ENCODE data around the gene CTBP2. TPM values are rescaled to one million over a fixed set of nuclear protein-coding genes. Genes with fewer than 3 reads are reported as not detected.
"Not testable (repeated sequence)": the region's sequence is repeated elsewhere in the genome, so short reads cannot be mapped to it uniquely, and the experiment has no call there.

CTBP2 gene
- total RNA-seq, 1 experiment from 2014 or later = 67.8 TPM

DNA sequence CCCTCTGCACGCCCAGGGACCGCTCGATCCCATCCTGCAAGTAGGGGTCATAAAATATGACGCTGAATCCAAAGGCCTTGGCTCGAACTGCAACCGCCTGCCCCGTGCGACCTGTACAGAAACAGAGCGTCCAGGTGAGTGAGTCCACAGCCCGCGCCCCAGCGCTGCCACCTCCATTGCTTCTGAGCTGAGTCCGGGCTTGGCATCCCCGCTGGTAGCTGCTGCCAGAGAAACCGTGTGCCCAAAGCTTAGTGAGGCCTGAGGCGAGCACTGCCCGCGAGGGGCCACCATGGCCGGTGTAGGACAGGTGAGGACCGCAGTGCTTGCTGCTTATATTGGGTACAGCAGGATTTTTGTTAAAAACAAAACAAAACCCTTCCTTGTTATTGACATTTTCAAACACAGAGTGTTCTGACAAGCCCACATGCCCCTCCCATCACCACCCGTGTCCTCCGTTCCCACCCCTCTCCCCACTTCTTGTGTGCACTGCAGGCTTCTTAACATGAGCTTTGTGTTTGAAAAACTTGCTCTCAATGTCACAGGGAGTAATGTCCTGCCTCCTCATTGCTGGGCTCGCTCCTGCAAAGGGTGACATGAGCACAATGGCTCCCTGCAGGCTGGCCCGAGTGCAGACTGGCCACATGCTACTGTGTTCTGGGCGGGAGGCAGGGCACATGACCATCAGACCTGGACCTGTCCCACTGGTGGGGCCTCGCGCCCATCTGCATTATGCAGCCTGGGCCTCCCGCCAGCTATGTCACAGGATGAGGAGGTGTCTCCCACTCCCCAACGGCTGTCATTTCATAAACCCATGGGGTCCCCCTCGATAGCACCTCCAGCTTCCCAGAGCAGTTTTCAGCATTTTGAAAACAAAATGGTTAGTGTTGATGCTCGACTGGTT, 165.5 kb downstream of the CTBP2 start:
- Histone ChIP-seq H3K9me3 (replicated peaks) (no peaks in the 10 kb centered on the region), H3K27me3 (no peaks in the 10 kb centered on the region), H3K4me3 (no peak overlapping the region), H3K36me3 (peaks cover 36% of the 10 kb centered on the region), H3K27ac (no peak overlapping the region), H3K4me1 (no peaks in the 10 kb centered on the region)
- DNase-seq = no peak

DNA sequence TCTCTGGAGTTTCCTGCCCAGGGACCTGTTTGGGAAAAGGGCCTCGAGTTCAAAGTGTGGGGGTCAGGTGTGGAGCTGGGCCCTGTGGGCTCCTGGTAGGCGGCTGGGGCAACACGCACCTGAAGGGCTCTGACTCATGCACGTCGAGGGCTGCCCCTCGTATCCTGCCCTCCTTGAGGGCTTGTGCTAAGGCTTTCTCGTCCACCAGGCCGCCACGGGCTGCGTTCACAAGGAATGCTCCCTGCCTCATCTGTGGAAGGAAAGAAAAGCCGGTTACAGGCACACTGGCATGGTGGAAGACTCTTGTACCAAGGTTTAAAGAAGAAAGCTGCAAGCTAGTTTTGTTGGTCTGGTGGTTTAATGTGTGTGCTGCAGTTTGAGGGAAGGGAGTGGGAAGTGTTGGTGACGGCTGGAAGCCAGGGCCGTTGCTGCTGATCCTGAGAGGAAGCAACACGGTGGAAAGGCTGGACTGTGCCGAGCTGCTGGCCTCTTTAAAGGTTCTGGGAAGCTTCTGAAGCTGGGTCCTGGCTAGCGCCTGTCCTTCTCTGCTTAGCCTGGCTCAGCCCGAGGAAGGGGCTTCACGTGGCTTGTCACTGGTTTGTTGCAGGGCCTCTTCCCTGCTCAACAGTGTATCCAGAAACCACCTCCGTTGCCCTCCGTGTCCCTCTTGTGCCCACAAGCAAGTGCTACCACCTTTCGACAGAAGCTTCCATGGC, 166.5 kb downstream of the CTBP2 start:
- Histone ChIP-seq H3K4me3 (no peak overlapping the region), H3K9me3 (replicated peaks) (no peaks in the 10 kb centered on the region), H3K27me3 (no peaks in the 10 kb centered on the region), H3K4me1 (no peaks in the 10 kb centered on the region), H3K27ac (no peak overlapping the region), H3K36me3 (peaks cover 39% of the 10 kb centered on the region)
- no peak for DNase-seq

DNA sequence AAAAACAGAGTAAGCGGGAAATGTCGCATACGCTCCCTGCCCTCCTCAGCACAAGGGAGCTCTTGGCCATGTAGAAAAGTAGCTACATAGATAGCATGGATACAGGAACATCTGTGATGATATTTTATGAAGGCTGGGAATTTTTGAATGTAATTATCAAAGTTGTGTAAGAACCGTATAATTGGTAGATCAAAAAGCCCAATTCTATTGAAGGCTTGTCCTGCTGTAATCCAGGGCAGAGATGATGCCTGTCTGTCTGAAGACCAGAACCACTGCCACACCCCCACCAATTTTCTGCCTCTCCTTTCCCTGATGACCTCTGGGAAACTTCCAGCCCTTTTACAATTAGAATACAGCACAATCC, 167.0 kb downstream of the CTBP2 start:
- Histone ChIP-seq H3K36me3 (peaks cover 41% of the 10 kb centered on the region), H3K9me3 (replicated peaks) (no peaks in the 10 kb centered on the region), H3K4me1 (no peaks in the 10 kb centered on the region), H3K27me3 (no peaks in the 10 kb centered on the region), H3K27ac (no peak overlapping the region), H3K4me3 (no peak overlapping the region)
- DNase-seq = no peak

DNA sequence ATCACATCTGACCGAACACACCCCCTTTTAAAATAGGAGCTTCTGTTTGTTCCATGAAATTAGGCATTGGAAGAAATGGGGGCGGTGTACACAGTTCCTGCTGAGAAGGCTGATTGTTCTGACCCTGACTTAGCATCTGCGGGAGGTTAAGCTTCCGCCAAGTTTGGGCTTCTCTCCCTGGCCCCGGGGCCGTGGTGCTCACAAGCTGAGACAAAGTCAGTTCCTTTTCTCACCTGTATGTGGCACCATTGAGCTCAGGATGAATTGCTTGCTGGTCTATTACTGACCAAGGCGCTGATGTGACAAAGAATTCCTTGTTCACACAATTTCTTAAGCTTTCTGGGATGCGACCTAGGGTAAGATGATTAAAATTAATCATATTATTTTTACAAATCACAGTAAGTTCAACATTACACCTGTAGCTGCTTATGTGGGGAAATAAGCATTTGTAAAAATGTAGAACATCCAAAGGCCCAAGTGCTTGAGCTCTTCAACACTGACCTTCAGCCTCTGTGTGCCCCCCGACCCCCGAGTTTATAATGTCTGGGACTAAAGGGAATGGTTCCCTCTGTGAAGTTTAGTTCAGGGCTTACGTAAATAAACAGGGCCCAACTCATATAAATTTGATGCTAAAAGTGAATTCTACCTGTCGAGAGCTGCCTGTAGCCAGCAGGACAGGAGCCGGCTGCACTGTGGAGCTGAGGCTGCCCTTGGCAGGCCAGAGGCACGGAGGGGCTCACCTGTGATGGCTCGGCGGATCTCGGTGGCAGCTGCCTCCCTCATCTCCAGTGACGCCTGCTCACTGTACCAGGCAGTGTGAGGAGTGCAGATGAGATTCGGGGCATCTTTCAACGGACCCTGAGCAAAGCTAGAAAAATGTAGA, 167.7 kb downstream of the CTBP2 start:
- Histone ChIP-seq H3K4me1 (no peaks in the 10 kb centered on the region), H3K9me3 (replicated peaks) (no peaks in the 10 kb centered on the region), H3K27ac (no peak overlapping the region), H3K36me3 (peaks cover 44% of the 10 kb centered on the region), H3K27me3 (no peaks in the 10 kb centered on the region), H3K4me3 (no peak overlapping the region)
- peak; percentile 60 to 76 for DNase-seq

DNA sequence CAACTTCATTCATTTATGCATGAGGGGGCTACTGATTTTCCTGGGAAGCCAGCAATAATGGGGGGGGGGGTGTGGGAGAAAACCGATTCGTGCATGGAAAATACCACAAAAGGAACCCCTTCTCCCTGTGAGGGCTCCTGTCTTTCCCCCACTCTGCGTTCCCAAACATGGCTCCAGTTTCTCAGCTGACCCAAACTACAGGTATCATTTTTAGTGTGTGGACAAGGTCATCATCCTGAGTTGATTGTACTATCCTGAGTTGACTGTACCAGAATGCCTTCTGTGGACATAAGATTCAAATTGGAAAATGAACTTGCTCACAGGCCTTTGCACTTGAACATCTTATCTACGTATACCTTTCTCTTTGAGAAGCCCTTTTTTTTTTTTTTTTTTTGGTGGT, 168.5 kb downstream of the CTBP2 start:
- H3K27me3 ChIP-seq = no peaks in the 10 kb centered on the region
- peaks cover 49% of the 10 kb centered on the region for H3K36me3 ChIP-seq
- H3K9me3 ChIP-seq (replicated peaks) = no peaks in the 10 kb centered on the region
- DNase-seq = no peak
- H3K4me3 ChIP-seq = no peak overlapping the region
- H3K27ac ChIP-seq = no peak overlapping the region
- H3K4me1 ChIP-seq = no peaks in the 10 kb centered on the region

DNA sequence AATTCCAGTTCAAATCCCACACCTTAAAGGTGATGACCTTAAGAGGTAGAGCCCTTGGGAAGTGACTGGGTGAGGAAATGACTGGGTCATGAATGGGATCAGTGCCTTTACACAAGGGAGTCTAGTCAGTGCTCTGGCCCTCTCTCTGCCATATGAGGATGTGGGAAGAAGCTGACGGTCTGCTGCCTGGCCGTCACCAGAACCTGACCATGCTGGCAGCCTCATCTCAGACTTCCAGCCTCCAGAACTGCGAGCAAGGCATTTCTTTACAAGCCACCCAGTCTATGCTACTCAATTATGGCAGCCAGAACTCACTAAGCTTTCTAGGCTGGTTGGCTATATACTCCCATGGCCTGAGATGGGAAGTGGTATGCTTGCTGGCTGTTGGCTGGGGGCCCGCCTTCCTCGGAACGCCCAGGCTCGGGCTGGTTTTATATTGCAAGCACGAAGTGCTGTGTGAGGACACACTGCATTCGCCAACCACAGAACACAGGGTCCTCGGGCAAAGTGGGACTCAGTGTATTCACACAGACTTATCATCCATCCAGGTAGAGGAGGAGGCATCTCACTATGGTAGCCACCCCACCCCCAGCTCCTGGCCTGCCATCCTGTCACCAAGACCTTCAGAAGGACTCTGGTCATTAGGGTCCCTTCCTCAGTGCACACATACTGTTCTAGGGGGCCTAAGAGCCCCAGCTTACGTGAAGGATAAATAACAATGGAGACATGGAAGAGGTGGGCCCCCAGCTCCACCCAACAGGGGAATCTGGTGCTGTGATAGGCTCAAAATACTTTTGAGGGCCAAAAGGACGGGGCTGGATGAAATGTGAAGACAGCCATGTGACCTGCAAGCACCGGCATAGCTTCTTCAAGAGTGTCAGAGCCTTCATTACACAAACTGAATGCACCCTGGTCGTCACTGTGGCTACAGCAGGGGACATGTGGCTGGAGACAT, 169.4 kb downstream of the CTBP2 start:
- H3K4me1 ChIP-seq = no peaks in the 10 kb centered on the region
- H3K27me3 ChIP-seq = no peaks in the 10 kb centered on the region
- H3K27ac ChIP-seq = no peak overlapping the region
- peaks cover 54% of the 10 kb centered on the region for H3K36me3 ChIP-seq
- no peak overlapping the region for H3K4me3 ChIP-seq
- no peaks in the 10 kb centered on the region for H3K9me3 ChIP-seq (replicated peaks)
- no peak for DNase-seq

- H3K27ac ChIP-seq = no peak overlapping the region
- H3K9me3 ChIP-seq (replicated peaks) = no peaks in the 10 kb centered on the region
- H3K36me3 ChIP-seq = peaks cover 65% of the 10 kb centered on the region
- H3K4me3 ChIP-seq = no peak overlapping the region
- no peak for DNase-seq
- H3K27me3 ChIP-seq = no peaks in the 10 kb centered on the region
- H3K4me1 ChIP-seq = no peaks in the 10 kb centered on the region
Measured at GRCh38 chr10:124989526-124989925, 170.8 kb downstream of the CTBP2 start.

GRCh38 chr10:124988753-124989152, 171.6 kb downstream of the CTBP2 start:
- peaks cover 71% of the 10 kb centered on the region for H3K36me3 ChIP-seq
- H3K4me3 ChIP-seq; H3K4me1 ChIP-seq; H3K27me3 ChIP-seq; H3K9me3 ChIP-seq (replicated peaks); DNase-seq; H3K27ac ChIP-seq: not testable (repeated sequence)

DNA sequence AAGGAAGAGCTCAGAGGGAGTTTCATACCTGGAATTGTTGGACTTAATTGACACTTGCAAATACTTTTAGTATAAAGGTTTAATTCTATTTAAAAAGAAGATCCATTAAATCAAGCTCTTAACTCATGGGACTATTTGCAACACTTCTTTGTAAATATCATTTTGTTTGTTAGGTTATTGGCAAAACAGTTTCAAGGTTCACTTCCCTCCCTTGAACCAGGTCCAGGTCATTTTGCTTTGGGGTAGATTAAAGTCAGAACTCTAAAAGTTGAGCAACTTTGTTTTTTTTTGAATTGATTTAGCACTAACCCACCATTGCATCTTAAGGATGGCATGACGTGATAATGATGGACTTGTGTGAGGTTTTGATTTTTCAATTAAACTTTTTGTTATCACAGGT, 172.6 kb downstream of the CTBP2 start:
- no peaks in the 10 kb centered on the region for H3K27me3 ChIP-seq
- no peaks in the 10 kb centered on the region for H3K4me1 ChIP-seq
- peaks cover 71% of the 10 kb centered on the region for H3K36me3 ChIP-seq
- H3K27ac ChIP-seq = no peak overlapping the region
- DNase-seq = no peak
- H3K9me3 ChIP-seq (replicated peaks) = no peaks in the 10 kb centered on the region
- no peak overlapping the region for H3K4me3 ChIP-seq

DNA sequence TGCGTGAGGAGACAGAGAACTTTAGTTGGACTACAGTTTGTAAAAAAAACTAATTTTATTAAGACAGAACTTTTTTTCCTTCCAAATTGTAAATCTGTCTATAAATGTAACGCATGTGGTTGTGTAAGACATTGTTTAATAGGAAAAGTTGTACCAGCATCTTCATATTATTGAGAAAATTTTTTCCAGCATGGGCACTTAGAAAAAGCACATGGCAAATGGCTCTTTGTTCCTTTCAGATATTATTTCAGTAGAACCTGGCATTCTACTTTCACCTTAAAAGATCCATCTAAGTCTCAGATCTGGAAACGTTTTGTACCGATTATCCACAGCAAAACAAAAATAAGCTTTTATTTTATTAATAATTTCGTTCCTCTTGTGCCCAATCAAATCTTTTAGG, 175.2 kb downstream of the CTBP2 start:
- no peak overlapping the region for H3K4me3 ChIP-seq
- no peaks in the 10 kb centered on the region for H3K27me3 ChIP-seq
- H3K27ac ChIP-seq = no peak overlapping the region
- no peaks in the 10 kb centered on the region for H3K9me3 ChIP-seq (replicated peaks)
- H3K36me3 ChIP-seq = peaks cover 61% of the 10 kb centered on the region
- H3K4me1 ChIP-seq = no peaks in the 10 kb centered on the region
- no peak for DNase-seq

DNA sequence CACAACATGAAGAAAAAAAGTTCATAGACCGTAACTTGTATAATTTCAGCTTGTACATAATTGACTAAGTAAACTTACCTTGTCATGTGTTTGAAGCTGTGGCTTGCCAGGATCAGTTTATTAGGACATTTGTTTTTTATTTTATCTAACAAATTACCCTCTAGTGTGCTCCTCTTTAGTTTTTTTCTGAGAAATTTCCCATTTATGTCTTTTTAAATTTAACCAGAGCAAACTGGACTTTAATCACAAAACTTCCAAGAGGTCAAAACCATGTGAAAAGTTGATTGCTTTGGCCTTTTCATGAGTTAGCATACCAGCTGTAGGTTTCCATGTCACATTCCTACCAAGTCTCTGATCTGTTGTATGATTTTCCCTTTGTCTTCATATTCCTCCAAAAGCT, 176.0 kb downstream of the CTBP2 start:
- H3K9me3 ChIP-seq (replicated peaks) = no peaks in the 10 kb centered on the region
- peaks cover 55% of the 10 kb centered on the region for H3K36me3 ChIP-seq

GRCh38 chr10:124983321-124983720, 177.0 kb downstream of the CTBP2 start:
- H3K4me3 ChIP-seq = no peak overlapping the region
- H3K36me3 ChIP-seq = peaks cover 53% of the 10 kb centered on the region
- no peak overlapping the region for H3K27ac ChIP-seq
- H3K27me3 ChIP-seq = no peaks in the 10 kb centered on the region
- H3K4me1 ChIP-seq = no peaks in the 10 kb centered on the region
- DNase-seq = no peak
- no peaks in the 10 kb centered on the region for H3K9me3 ChIP-seq (replicated peaks)

More for the DNA sequence above, 176.0 kb downstream of the CTBP2 start:
- no peak overlapping the region for H3K27ac ChIP-seq
- DNase-seq = no peak
- H3K4me1 ChIP-seq = no peaks in the 10 kb centered on the region
- no peaks in the 10 kb centered on the region for H3K27me3 ChIP-seq
- no peak overlapping the region for H3K4me3 ChIP-seq

DNA sequence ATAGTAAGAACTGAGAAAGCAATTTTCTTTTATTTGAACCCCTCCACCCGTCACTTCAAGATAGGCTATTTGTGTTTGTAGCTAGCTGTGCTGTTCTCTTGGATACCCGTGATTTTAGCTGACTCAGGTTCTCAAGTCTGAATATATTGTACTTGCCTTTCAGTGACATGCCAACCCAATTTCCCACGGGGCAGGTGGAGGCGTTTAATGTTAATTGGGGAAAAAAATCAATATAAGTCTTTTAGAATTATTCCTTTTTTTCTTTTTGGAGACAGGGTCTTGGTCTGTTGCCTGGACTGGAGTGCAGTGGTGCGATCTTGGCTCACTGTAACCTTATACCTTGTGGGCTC, 182.0 kb downstream of the CTBP2 start:
- DNase-seq = no peak
- H3K9me3 ChIP-seq (replicated peaks) = no peaks in the 10 kb centered on the region
- H3K36me3 ChIP-seq = peaks cover 26% of the 10 kb centered on the region
- H3K27ac ChIP-seq = no peak overlapping the region
- no peaks in the 10 kb centered on the region for H3K27me3 ChIP-seq
- no peaks in the 10 kb centered on the region for H3K4me1 ChIP-seq
- H3K4me3 ChIP-seq = no peak overlapping the region

Measured in SJCRH30 (cell line).